ENCODE results near the gene KCNK4. TPM values are rescaled to one million over a fixed set of nuclear protein-coding genes. Genes with fewer than 3 reads are reported as not detected.

KCNK4 gene
- total and polyA plus RNA-seq, 2 of the 13 experiments (the other 11 are each of a cell fraction or from before 2014, with no cell fraction given) = not detected

- no peak for TF ChIP-seq FOXJ3 (CRISPR knock-in tag; IDR thresholded peaks at IDR 0.05; ENCODE audit: borderline replicate concordance)
- TF ChIP-seq SP2 (CRISPR knock-in tag; IDR thresholded peaks at IDR 0.05) = 0 out of 2 replicates have a peak, but pooled peaks have one; percentile 29
- no peak; the same call in 1 of the 2 replicates for TF ChIP-seq ZNF230 (CRISPR knock-in tag; IDR thresholded peaks at IDR 0.05)
- TF ChIP-seq ZNF577 (CRISPR knock-in tag; IDR thresholded peaks at IDR 0.05; ENCODE audit: borderline replicate concordance, low read depth) = no peak
- TF ChIP-seq SMARCE1 (IDR thresholded peaks at IDR 0.05; ENCODE audit: borderline replicate concordance) = no peak
- TF ChIP-seq ZNF251 (CRISPR knock-in tag; IDR thresholded peaks at IDR 0.05) = 0 out of 2 replicates have a peak, but pooled peaks have one; percentile 88
- TF ChIP-seq TAF1 (CRISPR knock-in tag; IDR thresholded peaks at IDR 0.05) = peak; percentile 69
- TF ChIP-seq ELK4 (CRISPR knock-in tag; IDR thresholded peaks at IDR 0.05; ENCODE audit: borderline replicate concordance) = no peak
- no peak for TF ChIP-seq NCOA5 (CRISPR knock-in tag; IDR thresholded peaks at IDR 0.05)
- TF ChIP-seq NFIC (IDR thresholded peaks at IDR 0.05; ENCODE audit: low read length) = no peak
- TF ChIP-seq U2AF1 (optimal IDR thresholded peaks at IDR 0.05; ENCODE audit: low read depth, low read length) = no peak
- TF ChIP-seq IRF1 (CRISPR knock-in tag; IDR thresholded peaks at IDR 0.05; ENCODE audit: low read depth) = peak; percentile 53; the same call in 1 of the 2 replicates
- TF ChIP-seq, protein P1, sequence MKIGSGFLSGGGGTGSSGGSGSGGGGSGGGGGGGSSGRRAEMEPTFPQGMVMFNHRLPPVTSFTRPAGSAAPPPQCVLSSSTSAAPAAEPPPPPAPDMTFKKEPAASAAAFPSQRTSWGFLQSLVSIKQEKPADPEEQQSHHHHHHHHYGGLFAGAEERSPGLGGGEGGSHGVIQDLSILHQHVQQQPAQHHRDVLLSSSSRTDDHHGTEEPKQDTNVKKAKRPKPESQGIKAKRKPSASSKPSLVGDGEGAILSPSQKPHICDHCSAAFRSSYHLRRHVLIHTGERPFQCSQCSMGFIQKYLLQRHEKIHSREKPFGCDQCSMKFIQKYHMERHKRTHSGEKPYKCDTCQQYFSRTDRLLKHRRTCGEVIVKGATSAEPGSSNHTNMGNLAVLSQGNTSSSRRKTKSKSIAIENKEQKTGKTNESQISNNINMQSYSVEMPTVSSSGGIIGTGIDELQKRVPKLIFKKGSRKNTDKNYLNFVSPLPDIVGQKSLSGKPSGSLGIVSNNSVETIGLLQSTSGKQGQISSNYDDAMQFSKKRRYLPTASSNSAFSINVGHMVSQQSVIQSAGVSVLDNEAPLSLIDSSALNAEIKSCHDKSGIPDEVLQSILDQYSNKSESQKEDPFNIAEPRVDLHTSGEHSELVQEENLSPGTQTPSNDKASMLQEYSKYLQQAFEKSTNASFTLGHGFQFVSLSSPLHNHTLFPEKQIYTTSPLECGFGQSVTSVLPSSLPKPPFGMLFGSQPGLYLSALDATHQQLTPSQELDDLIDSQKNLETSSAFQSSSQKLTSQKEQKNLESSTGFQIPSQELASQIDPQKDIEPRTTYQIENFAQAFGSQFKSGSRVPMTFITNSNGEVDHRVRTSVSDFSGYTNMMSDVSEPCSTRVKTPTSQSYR (CRISPR knock-in tag; IDR thresholded peaks at IDR 0.05; ENCODE audit: borderline replicate concordance) = 0 out of 2 replicates have a peak, but pooled peaks have one; percentile 6
- no peak for TF ChIP-seq KDM2A (CRISPR knock-in tag; IDR thresholded peaks at IDR 0.05; ENCODE audit: borderline replicate concordance, low read depth)
- TF ChIP-seq ZNF737 (CRISPR knock-in tag; IDR thresholded peaks at IDR 0.05; ENCODE audit: borderline replicate concordance) = no peak
- TF ChIP-seq KAT2B (IDR thresholded peaks at IDR 0.05; ENCODE audit: borderline replicate concordance, low read depth, low read length) = no peak
- TF ChIP-seq, protein P2, sequence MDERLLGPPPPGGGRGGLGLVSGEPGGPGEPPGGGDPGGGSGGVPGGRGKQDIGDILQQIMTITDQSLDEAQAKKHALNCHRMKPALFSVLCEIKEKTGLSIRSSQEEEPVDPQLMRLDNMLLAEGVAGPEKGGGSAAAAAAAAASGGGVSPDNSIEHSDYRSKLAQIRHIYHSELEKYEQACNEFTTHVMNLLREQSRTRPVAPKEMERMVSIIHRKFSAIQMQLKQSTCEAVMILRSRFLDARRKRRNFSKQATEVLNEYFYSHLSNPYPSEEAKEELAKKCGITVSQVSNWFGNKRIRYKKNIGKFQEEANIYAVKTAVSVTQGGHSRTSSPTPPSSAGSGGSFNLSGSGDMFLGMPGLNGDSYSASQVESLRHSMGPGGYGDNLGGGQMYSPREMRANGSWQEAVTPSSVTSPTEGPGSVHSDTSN (CRISPR knock-in tag; IDR thresholded peaks at IDR 0.05) = no peak
- no peak for TF ChIP-seq TCF7 (IDR thresholded peaks at IDR 0.05; ENCODE audit: low read depth)
- peak; percentile 82; the same call in 1 of the 2 replicates for TF ChIP-seq ZNF691 (CRISPR knock-in tag; IDR thresholded peaks at IDR 0.05; ENCODE audit: borderline replicate concordance, low read depth)
- no peak; the same call in 1 of the 2 replicates for TF ChIP-seq GATAD1 (CRISPR knock-in tag; IDR thresholded peaks at IDR 0.05)
- TF ChIP-seq, protein P3, sequence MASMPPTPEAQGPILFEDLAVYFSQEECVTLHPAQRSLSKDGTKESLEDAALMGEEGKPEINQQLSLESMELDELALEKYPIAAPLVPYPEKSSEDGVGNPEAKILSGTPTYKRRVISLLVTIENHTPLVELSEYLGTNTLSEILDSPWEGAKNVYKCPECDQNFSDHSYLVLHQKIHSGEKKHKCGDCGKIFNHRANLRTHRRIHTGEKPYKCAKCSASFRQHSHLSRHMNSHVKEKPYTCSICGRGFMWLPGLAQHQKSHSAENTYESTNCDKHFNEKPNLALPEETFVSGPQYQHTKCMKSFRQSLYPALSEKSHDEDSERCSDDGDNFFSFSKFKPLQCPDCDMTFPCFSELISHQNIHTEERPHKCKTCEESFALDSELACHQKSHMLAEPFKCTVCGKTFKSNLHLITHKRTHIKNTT (CRISPR knock-in tag; IDR thresholded peaks at IDR 0.05) = no peak
Observed at GRCh38 chr11:64317961-64318765, 27.1 kb downstream of the KCNK4 start, which contains the start of gene PRDX5 (continued).

All from HepG2 (cell line).